Measurements from ENCODE around the gene CGB1.

- TF ChIP-seq ATF1 (CRISPR knock-in tag; IDR thresholded peaks at IDR 0.05): no peak
- TF ChIP-seq GABPB1 (CRISPR knock-in tag; IDR thresholded peaks at IDR 0.05): no peak
- no peak for TF ChIP-seq ZNF232 (CRISPR knock-in tag; IDR thresholded peaks at IDR 0.05)
- no peak for TF ChIP-seq CTCF (IDR thresholded peaks at IDR 0.05)
- no peak for TF ChIP-seq FOXK1 (CRISPR knock-in tag; IDR thresholded peaks at IDR 0.05)
- TF ChIP-seq USF1 (CRISPR knock-in tag; IDR thresholded peaks at IDR 0.05): no peak
- TF ChIP-seq CREB1 (CRISPR knock-in tag; IDR thresholded peaks at IDR 0.05): no peak
- TF ChIP-seq SOX15 (CRISPR knock-in tag; IDR thresholded peaks at IDR 0.05): no peak
- no peak for TF ChIP-seq IRF2 (CRISPR knock-in tag; IDR thresholded peaks at IDR 0.05; ENCODE audit: borderline replicate concordance, low read depth)
- TF ChIP-seq ZBTB43 (CRISPR knock-in tag; IDR thresholded peaks at IDR 0.05): no peak
Observed at GRCh38 chr19:49080392-49080791, 43.7 kb upstream of the CGB1 start.

Measured in WTC11 (cell line).